H9 (cell line): Measurements from ENCODE around the gene MFSD1. TPM values are rescaled to one million over a fixed set of nuclear protein-coding genes. Genes with fewer than 3 reads are reported as not detected.

ENCODE experiments used
- DNase-seq: peaks from one replicate; pipeline ENCODE4 v3.0.0-alpha.2; 2017
- H2AFZ ChIP-seq: one replicate; pipeline ENCODE4 v1.6.1; 2013; ENCODE audit warnings: mild to moderate bottlenecking, low read length, control low read depth, moderate library complexity
- H2AK5ac ChIP-seq: 2 replicates; pipeline ENCODE4 v1.6.1; 2013; ENCODE audit warnings: low read length, control low read depth, mixed read lengths; ENCODE audit not compliant: insufficient read length
- H2BK120ac ChIP-seq: one replicate; pipeline ENCODE4 v1.6.1; 2013; ENCODE audit warnings: low read depth, mild to moderate bottlenecking, low read length, control low read depth, inconsistent platforms; ENCODE audit not compliant: poor library complexity, severe bottlenecking
- H2BK12ac ChIP-seq: 2 replicates; pipeline ENCODE4 v1.6.1; 2013; ENCODE audit warnings: low read length, control low read depth, mixed read lengths, low read depth; ENCODE audit not compliant: insufficient read length
- H2BK15ac ChIP-seq: 2 replicates; pipeline ENCODE4 v1.6.1; 2013; ENCODE audit warnings: low read depth, low read length, control low read depth
- H2BK20ac ChIP-seq: one replicate; pipeline ENCODE4 v1.6.1; 2013; ENCODE audit warnings: low read depth, mild to moderate bottlenecking, low read length, control low read depth, inconsistent platforms; ENCODE audit not compliant: poor library complexity, severe bottlenecking
- H2BK5ac ChIP-seq: 2 replicates; pipeline ENCODE4 v1.6.1; 2013; ENCODE audit warnings: low read length, control low read depth, mixed read lengths; ENCODE audit not compliant: insufficient read length
- H3K14ac ChIP-seq: 2 replicates; pipeline ENCODE4 v1.6.1; 2013; ENCODE audit warnings: low read length, control low read depth; ENCODE audit not compliant: insufficient read depth
- H3K18ac ChIP-seq: 2 replicates; pipeline ENCODE4 v1.6.1; 2013; ENCODE audit warnings: low read depth, mild to moderate bottlenecking, mixed read lengths, low read length, control low read depth; ENCODE audit not compliant: insufficient read length
- H3K23ac ChIP-seq: 2 replicates; pipeline ENCODE4 v1.6.1; 2013; ENCODE audit warnings: low read length, control low read depth, mixed read lengths, low read depth; ENCODE audit not compliant: insufficient read length
- H3K23me2 ChIP-seq: 2 replicates; pipeline ENCODE4 v1.6.1; 2013; ENCODE audit warnings: low read depth, mild to moderate bottlenecking, mixed read lengths, low read length, control low read depth; ENCODE audit not compliant: insufficient read length, poor library complexity, severe bottlenecking
- H3K27ac ChIP-seq: 2 replicates; pipeline ENCODE4 v1.5.1; 2013; ENCODE audit warnings: low read length, control low read depth, mixed read lengths, low read depth; ENCODE audit not compliant: insufficient read length
- H3K27me3 ChIP-seq: 2 replicates; pipeline ENCODE4 v1.6.1; 2013; ENCODE audit warnings: low read length, control low read depth, inconsistent platforms; ENCODE audit not compliant: insufficient read depth
- H3K4ac ChIP-seq: 2 replicates; pipeline ENCODE4 v1.6.1; 2013; ENCODE audit warnings: low read depth, mild to moderate bottlenecking, control low read depth, inconsistent platforms, low read length, moderate library complexity
- H3K4me1 ChIP-seq: 2 replicates; pipeline ENCODE4 v1.6.1; 2013; ENCODE audit warnings: low read length, control low read depth, inconsistent platforms; ENCODE audit not compliant: insufficient read depth
- H3K4me2 ChIP-seq: 2 replicates; pipeline ENCODE4 v1.6.1; 2013; ENCODE audit warnings: low read length, control low read depth, mixed read lengths; ENCODE audit not compliant: insufficient read length, insufficient read depth
- H3K56ac ChIP-seq: 2 replicates; pipeline ENCODE4 v1.6.1; 2013; ENCODE audit warnings: low read depth, mild to moderate bottlenecking, mixed read lengths, low read length, control low read depth; ENCODE audit not compliant: insufficient read length
- H3K79me1 ChIP-seq: 2 replicates; pipeline ENCODE4 v1.6.1; 2013; ENCODE audit warnings: low read depth, mild to moderate bottlenecking, moderate library complexity, low read length, control low read depth, inconsistent platforms; ENCODE audit not compliant: insufficient read depth, poor library complexity, severe bottlenecking
- H3K79me2 ChIP-seq: 2 replicates; pipeline ENCODE4 v1.6.1; 2013; ENCODE audit warnings: low read length, control low read depth, inconsistent platforms; ENCODE audit not compliant: insufficient read depth
- H3K9ac ChIP-seq: 2 replicates; pipeline ENCODE4 v1.6.1; 2013; ENCODE audit warnings: low read length, control low read depth, mixed read lengths; ENCODE audit not compliant: insufficient read length; ENCODE audit errors: extremely low read depth
- H3K9me3 ChIP-seq: one replicate; pipeline ENCODE4 v1.6.1; 2013; ENCODE audit warnings: low read depth, low read length, inconsistent platforms; ENCODE audit not compliant: control insufficient read depth
- H3T11ph ChIP-seq: one replicate; pipeline ENCODE4 v1.6.1; 2013; ENCODE audit warnings: mild to moderate bottlenecking, low read length, control low read depth, inconsistent platforms
- H4K20me1 ChIP-seq: one replicate; pipeline ENCODE4 v1.6.1; 2013; ENCODE audit not compliant: control insufficient read depth, insufficient read length, insufficient read depth
- H4K5ac ChIP-seq: 2 replicates; pipeline ENCODE4 v1.6.1; 2013; ENCODE audit warnings: low read depth, mild to moderate bottlenecking, mixed read lengths, low read length, control low read depth; ENCODE audit not compliant: insufficient read length
- H4K8ac ChIP-seq: replicated peaks from 2 replicates; pipeline ENCODE4 v1.6.1; 2013; ENCODE audit warnings: low read length, control low read depth, mixed read lengths, low read depth; ENCODE audit not compliant: insufficient read length
- H4K91ac ChIP-seq: 2 replicates; pipeline ENCODE4 v1.6.1; 2013; ENCODE audit warnings: low read depth, mild to moderate bottlenecking, moderate library complexity, mixed read lengths, low read length, control low read depth; ENCODE audit not compliant: insufficient read length
- H3K27ac Mint-ChIP-seq, 3 experiments: 2 replicates in 2 of 3; 3 replicates in 1 of 3; pipeline ENCODE4 v1.8.0; 2020 to 2021; ENCODE audit warnings: mixed read lengths in 3 of 3, mild to moderate bottlenecking in 1 of 3, moderate library complexity in 1 of 3
- H3K27me3 Mint-ChIP-seq: 2 replicates; pipeline ENCODE4 v1.8.0; 2021; ENCODE audit warnings: low read depth, mild to moderate bottlenecking, moderate library complexity, mixed read lengths
- H3K36me3 Mint-ChIP-seq, 3 experiments: 2 replicates in 2 of 3; 3 replicates in 1 of 3; pipeline ENCODE4 v1.8.0; 2020 to 2021; ENCODE audit warnings: low read depth in 3 of 3, mixed read lengths in 3 of 3; ENCODE audit not compliant: insufficient read depth in 1 of 3
- H3K4me1 Mint-ChIP-seq, 2 experiments: 2 replicates each; pipeline ENCODE4 v1.8.0; 2020; ENCODE audit warnings: mixed read lengths in 2 of 2
- H3K4me3 Mint-ChIP-seq, 2 experiments: 2 replicates in 1 of 2; 3 replicates in 1 of 2; pipeline ENCODE4 v1.8.0; 2020 to 2021; ENCODE audit warnings: mild to moderate bottlenecking in 2 of 2, mixed read lengths in 2 of 2, moderate library complexity in 1 of 2
- H3K9me3 Mint-ChIP-seq, 2 experiments: 2 replicates in 1 of 2; 3 replicates in 1 of 2; pipeline ENCODE4 v1.8.0; 2020; ENCODE audit warnings: mild to moderate bottlenecking in 2 of 2, mixed read lengths in 2 of 2, moderate library complexity in 1 of 2
- WGBS: extraction: QIAGEN DNeasy Blood & Tissue Kit; methylation state at CpG from one replicate; pipeline ENCODE4 v1.1.7; 2013; ENCODE audit warnings: missing lambda C conversion rate, low lambda C conversion rate, mixed read lengths; ENCODE audit not compliant: insufficient read length; ENCODE audit errors: extremely low coverage; 5-methylcytosine and 5-hydroxymethylcytosine counted together
- total RNA-seq: library from RNA; stranded (reverse); gene quantifications from 2 replicates; pipeline ENCODE4 v1.2.1, GENCODE V29; 2021
- TF ChIP-seq, protein P1 (sequence below): fragments of 200-600 bp; sonication (generic); conservative IDR thresholded peaks from 3 replicates; pipeline ENCODE4 v1.8.0; 2021; ENCODE audit warnings: antibody characterized with exemption, mild to moderate bottlenecking

MFSD1 gene
- total RNA-seq, 1 experiment from 2014 or later = 9.5 TPM

DNA sequence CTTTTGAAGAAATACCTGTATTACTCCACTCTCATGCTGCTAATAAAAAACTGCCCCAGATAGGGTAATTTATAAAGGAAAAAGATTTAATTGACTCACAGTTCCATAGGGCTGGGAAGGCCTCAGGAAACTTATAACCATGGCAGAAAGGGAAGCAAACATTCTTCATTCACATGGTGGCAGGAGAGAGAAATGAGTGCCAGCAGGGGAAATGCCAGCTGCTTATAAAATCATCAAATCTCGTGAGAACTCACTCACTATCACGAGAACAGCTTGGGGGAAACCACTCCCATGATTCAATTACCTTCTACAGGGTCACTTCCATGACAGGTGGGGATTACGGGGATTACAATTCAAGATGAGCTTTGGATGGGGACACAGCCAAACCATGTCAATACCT lies 18.7 kb downstream of the MFSD1 start:
- Mint-ChIP-seq H3K4me3 (no peak overlapping the region), H3K4me1 (no peaks in the 10 kb centered on the region), H3K9me3 (no peaks in the 10 kb centered on the region), H3K27ac (no peak overlapping the region), H3K27me3 (no peaks in the 10 kb centered on the region), H3K36me3 (no peaks in the 10 kb centered on the region)
- no CpG with 5 or more reads among the region's 3 CpGs for WGBS
- Histone ChIP-seq H3K79me2 (no peaks in the 10 kb centered on the region), H3K23ac (no peak overlapping the region), H4K91ac (no peak overlapping the region), H3K4me1 (no peaks in the 10 kb centered on the region), H4K20me1 (no peaks in the 10 kb centered on the region), H3K9me3 (no peaks in the 10 kb centered on the region), H3K4ac (no peak overlapping the region), H4K8ac (no peak overlapping the region), H3T11ph (no peak overlapping the region), H4K5ac (no peak overlapping the region), H3K4me2 (no peak overlapping the region), H3K18ac (no peak overlapping the region), H3K27me3 (no peaks in the 10 kb centered on the region), H2BK120ac (no peak overlapping the region), H2BK12ac (no peak overlapping the region), H2AFZ (no peak overlapping the region), H3K9ac (no peak overlapping the region), H3K23me2 (no peaks in the 10 kb centered on the region), H3K27ac (no peak overlapping the region), H2AK5ac (no peak overlapping the region), H3K79me1 (no peaks in the 10 kb centered on the region), H2BK20ac (no peak overlapping the region), H2BK5ac (no peak overlapping the region), H3K56ac (no peak overlapping the region), H2BK15ac (no peak overlapping the region), H3K14ac (no peak overlapping the region)
- no peak for DNase-seq
- TF ChIP-seq, protein P1, sequence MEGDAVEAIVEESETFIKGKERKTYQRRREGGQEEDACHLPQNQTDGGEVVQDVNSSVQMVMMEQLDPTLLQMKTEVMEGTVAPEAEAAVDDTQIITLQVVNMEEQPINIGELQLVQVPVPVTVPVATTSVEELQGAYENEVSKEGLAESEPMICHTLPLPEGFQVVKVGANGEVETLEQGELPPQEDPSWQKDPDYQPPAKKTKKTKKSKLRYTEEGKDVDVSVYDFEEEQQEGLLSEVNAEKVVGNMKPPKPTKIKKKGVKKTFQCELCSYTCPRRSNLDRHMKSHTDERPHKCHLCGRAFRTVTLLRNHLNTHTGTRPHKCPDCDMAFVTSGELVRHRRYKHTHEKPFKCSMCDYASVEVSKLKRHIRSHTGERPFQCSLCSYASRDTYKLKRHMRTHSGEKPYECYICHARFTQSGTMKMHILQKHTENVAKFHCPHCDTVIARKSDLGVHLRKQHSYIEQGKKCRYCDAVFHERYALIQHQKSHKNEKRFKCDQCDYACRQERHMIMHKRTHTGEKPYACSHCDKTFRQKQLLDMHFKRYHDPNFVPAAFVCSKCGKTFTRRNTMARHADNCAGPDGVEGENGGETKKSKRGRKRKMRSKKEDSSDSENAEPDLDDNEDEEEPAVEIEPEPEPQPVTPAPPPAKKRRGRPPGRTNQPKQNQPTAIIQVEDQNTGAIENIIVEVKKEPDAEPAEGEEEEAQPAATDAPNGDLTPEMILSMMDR = no peak
